Calu3 (cell line): ENCODE measurements around the gene GNPTG. TPM values are rescaled to one million over a fixed set of nuclear protein-coding genes. Genes with fewer than 3 reads are reported as not detected.

Experiments
- BruUV-seq: library from RNA; stranded (reverse); fragments of 400-500 nt; replicated peaks from 2 replicates; lab custom pipeline; 2021; lab: Mats Ljungman, UMichigan
- CTCF ChIA-PET: fragments of 300-600 bp; sonication (Branson Sonifier 250); formaldehyde crosslinking; loops from one replicate; lab custom pipeline; 2022; ENCODE audit warnings: antibody characterized with exemption; lab: Charles Lee
- DNase-seq: peaks from one replicate; pipeline ENCODE4 v3.0.0; 2022
- H3K27ac Mint-ChIP-seq: one replicate; pipeline ENCODE4 v1.8.0; 2022; ENCODE audit warnings: mixed read lengths; ENCODE audit not compliant: unreplicated experiment
- H3K27me3 Mint-ChIP-seq: one replicate; pipeline ENCODE4 v1.8.0; 2022; ENCODE audit warnings: mixed read lengths; ENCODE audit not compliant: unreplicated experiment
- H3K36me3 Mint-ChIP-seq: one replicate; pipeline ENCODE4 v1.8.0; 2022; ENCODE audit warnings: mild to moderate bottlenecking, moderate library complexity, mixed read lengths; ENCODE audit not compliant: insufficient read depth, unreplicated experiment
- H3K4me1 Mint-ChIP-seq: one replicate; pipeline ENCODE4 v1.8.0; 2022; ENCODE audit warnings: mild to moderate bottlenecking, low read depth, mixed read lengths; ENCODE audit not compliant: unreplicated experiment
- H3K4me3 Mint-ChIP-seq: one replicate; pipeline ENCODE4 v1.8.0; 2022; ENCODE audit warnings: mild to moderate bottlenecking, low read depth, moderate library complexity, mixed read lengths; ENCODE audit not compliant: unreplicated experiment
- H3K9me3 Mint-ChIP-seq: one replicate; pipeline ENCODE4 v1.8.0; 2022; ENCODE audit warnings: low read depth, mixed read lengths; ENCODE audit not compliant: unreplicated experiment
- CTCF ChIP-seq: fragments of 200-600 bp; IDR thresholded peaks from one replicate; pipeline ENCODE4 v1.8.0; 2022; ENCODE audit warnings: antibody characterized with exemption; ENCODE audit not compliant: unreplicated experiment
- intact Hi-C: fragments of 100-400 bp; cut with micrococcal nuclease; formaldehyde crosslinking; loops from one replicate; pipeline ENCODE4 v1.10.0; 2022; ENCODE audit not compliant: unreplicated experiment
- total RNA-seq: library from RNA; stranded (reverse); gene quantifications from 2 replicates; pipeline ENCODE4 v1.2.3, GENCODE V29; 2022

GNPTG gene
- total RNA-seq, 1 experiment from 2014 or later = 63.9 TPM

DNA sequence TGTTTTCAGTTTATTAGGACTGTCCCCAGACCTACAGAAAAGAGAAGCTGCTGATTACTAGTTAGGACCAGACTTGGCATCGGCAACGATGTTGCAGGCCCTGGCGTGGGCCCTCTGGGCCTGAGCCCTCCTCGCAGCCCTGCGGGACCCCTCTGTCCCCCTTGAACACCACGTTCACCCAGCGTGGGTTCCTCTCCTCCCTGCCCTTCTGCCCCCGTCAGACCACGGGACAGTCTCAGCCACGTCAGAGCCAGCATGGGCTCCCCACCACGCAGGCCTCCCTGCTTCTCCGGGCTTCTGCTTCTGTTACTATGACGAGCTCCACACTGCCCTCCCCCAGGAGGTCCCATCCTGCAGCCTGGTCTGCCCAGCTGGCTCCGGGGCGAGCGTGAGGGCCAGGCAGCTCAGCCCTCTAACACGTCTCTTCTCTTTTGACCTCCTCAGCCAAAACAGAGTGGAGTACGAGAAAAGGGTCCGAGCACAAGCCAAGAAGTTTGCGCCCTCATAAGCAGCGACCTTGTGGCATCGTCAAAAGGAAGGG is 27.4 kb upstream of the GNPTG start:
- CTCF ChIA-PET = no interaction called here
- TF ChIP-seq CTCF = no peak
- no peaks in the 10 kb centered on the region for H3K4me1 Mint-ChIP-seq
- no peak overlapping the region for H3K27ac Mint-ChIP-seq
- H3K27me3 Mint-ChIP-seq = no peaks in the 10 kb centered on the region
- H3K9me3 Mint-ChIP-seq = no peaks in the 10 kb centered on the region
- intact Hi-C loops = no loop called here
- peaks cover 75% of the 10 kb centered on the region for H3K36me3 Mint-ChIP-seq
- no peak overlapping the region for H3K4me3 Mint-ChIP-seq
- no TSS peak for BruUV-seq
- DNase-seq = no peak

DNA sequence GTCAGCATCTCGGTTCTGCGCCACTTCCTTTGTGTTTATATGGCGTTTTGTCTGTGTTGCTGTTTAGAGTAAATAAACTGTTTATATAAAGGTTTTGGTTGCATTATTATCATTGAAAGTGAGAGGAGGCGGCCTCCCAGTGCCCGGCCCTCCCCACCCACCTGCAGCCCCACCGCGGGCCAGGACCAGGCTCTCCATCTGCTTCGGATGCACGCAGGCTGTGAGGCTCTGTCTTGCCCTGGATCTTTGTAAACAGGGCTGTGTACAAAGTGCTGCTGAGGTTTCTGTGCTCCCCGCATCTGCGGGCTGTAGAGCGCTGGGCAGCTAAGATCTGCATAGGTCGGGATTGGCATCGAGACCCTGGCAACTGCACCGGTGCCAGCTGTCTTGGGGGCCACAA is 26.5 kb upstream of the GNPTG start:
- no peaks in the 10 kb centered on the region for H3K9me3 Mint-ChIP-seq
- BruUV-seq = no TSS peak
- intact Hi-C loops = no loop called here

GRCh38 chr16:1325673-1326371 is 25.9 kb upstream of the GNPTG start:
- H3K9me3 Mint-ChIP-seq = no peaks in the 10 kb centered on the region
- H3K4me1 Mint-ChIP-seq = no peaks in the 10 kb centered on the region
- no peaks in the 10 kb centered on the region for H3K27me3 Mint-ChIP-seq
- CTCF ChIA-PET = interaction anchor here (1.1 kb wide), 1 partner anchor 16 kb away, joined by 3 read pairs; the partner anchor contains the start of gene UBE2I
- no TSS peak for BruUV-seq
- DNase-seq = no peak
- intact Hi-C loops = no loop called here
- no peak overlapping the region for H3K4me3 Mint-ChIP-seq
- no peak overlapping the region for H3K27ac Mint-ChIP-seq
- no peak for TF ChIP-seq CTCF
- H3K36me3 Mint-ChIP-seq = peaks cover 61% of the 10 kb centered on the region

More for the DNA sequence above, 26.5 kb upstream of the GNPTG start:
- H3K27me3 Mint-ChIP-seq = no peaks in the 10 kb centered on the region
- H3K4me3 Mint-ChIP-seq = no peak overlapping the region
- H3K4me1 Mint-ChIP-seq = no peaks in the 10 kb centered on the region
- DNase-seq = no peak
- CTCF ChIA-PET = no interaction called here
- H3K36me3 Mint-ChIP-seq = peaks cover 66% of the 10 kb centered on the region
- H3K27ac Mint-ChIP-seq = no peak overlapping the region
- TF ChIP-seq CTCF = no peak

DNA sequence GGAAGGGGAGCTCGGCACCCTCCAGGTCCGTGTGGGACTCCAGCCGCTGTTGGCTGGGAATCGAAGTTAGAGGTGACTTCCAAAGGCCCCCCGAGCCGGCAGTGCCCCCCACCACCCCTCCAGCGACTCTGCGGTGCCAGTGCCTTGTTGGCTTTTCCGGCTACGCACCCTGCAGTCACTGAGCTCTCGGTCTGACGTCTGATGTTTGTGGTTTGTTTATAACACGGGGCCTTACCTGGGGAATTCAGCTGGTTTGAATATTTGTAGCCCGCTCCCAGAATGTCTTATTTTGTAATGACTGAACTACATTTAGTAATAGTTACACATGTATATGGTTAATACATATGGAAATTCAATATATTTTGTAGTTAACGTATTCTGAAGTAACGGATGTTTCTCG is 25.3 kb upstream of the GNPTG start:
- Mint-ChIP-seq H3K4me3 (no peak overlapping the region), H3K9me3 (no peaks in the 10 kb centered on the region), H3K4me1 (peaks cover 3% of the 10 kb centered on the region), H3K27me3 (no peaks in the 10 kb centered on the region), H3K27ac (no peak overlapping the region), H3K36me3 (peaks cover 59% of the 10 kb centered on the region)
- intact Hi-C loops = no loop called here
- BruUV-seq = no TSS peak
- no peak for TF ChIP-seq CTCF
- no peak for DNase-seq
- CTCF ChIA-PET = interaction anchor here (1.1 kb wide), 1 partner anchor 17 kb away, joined by 3 read pairs; the partner anchor contains the start of gene UBE2I
